K562 (cell line): ENCODE results near the gene DNAI7. TPM values are rescaled to one million over a fixed set of nuclear protein-coding genes. Genes with fewer than 3 reads are reported as not detected.

Experiments
- BMI1 ChIP-seq: fragments of 150-350 bp; IDR thresholded peaks from 2 replicates; pipeline ENCODE4 v1.6.1; 2014; ENCODE audit warnings: low read length
- NCOA2 ChIP-seq, 2 experiments: fragments of 450-650 bp; IDR thresholded peaks; 2 replicates each; pipeline ENCODE4 v1.6.1; 2018; ENCODE audit warnings: mild to moderate bottlenecking in 2 of 2, moderate library complexity in 1 of 2; ENCODE audit not compliant: partially characterized antibody in 2 of 2
- NELFE ChIP-seq: IDR thresholded peaks from 2 replicates; pipeline ENCODE4 v1.6.1; 2011; ENCODE audit warnings: mild to moderate bottlenecking; ENCODE audit not compliant: insufficient read depth, insufficient read length
- NFRKB ChIP-seq: fragments of 450-650 bp; IDR thresholded peaks from 2 replicates; pipeline ENCODE4 v1.6.1; 2016; ENCODE audit warnings: low read depth
- NR1H2 ChIP-seq: sonication (generic); formaldehyde crosslinking; IDR thresholded peaks from 2 replicates; pipeline ENCODE4 v1.4.0; 2020; ENCODE audit warnings: mild to moderate bottlenecking, missing genetic modification reagents
- PML ChIP-seq: IDR thresholded peaks from 2 replicates; pipeline ENCODE4 v1.6.1; 2012; ENCODE audit warnings: low read length, inconsistent platforms
- SIX5 ChIP-seq, 2 experiments: IDR thresholded peaks; 2 replicates each; pipeline ENCODE4 v1.6.1; 2011; ENCODE audit warnings: low read length in 2 of 2, borderline replicate concordance in 1 of 2, low read depth in 1 of 2, mild to moderate bottlenecking in 1 of 2, moderate library complexity in 1 of 2; ENCODE audit not compliant: insufficient read depth in 1 of 2
- TCF3 ChIP-seq: sonication (generic); formaldehyde crosslinking; IDR thresholded peaks from 2 replicates; pipeline ENCODE4 v1.4.0; 2020; ENCODE audit warnings: mild to moderate bottlenecking, missing genetic modification reagents
- TCF7 ChIP-seq: sonication (generic); IDR thresholded peaks from 2 replicates; pipeline ENCODE4 v1.6.1; 2016; ENCODE audit warnings: antibody characterized with exemption, borderline replicate concordance
- ZNF311 ChIP-seq: fragments of 250-450 bp; sonication (Bioruptor Pico); IDR thresholded peaks from 2 replicates; pipeline ENCODE4 v1.4.0; 2020; ENCODE audit warnings: mild to moderate bottlenecking, moderate library complexity
- ZNF347 ChIP-seq: fragments of 450-650 bp; formaldehyde crosslinking; IDR thresholded peaks from 2 replicates; pipeline ENCODE4 v1.4.0; 2020; ENCODE audit warnings: low read depth, mild to moderate bottlenecking, moderate library complexity
- polyA plus RNA-seq, 8 experiments: library from polyadenylated mRNA; depleted of rRNA in 4 of 8; stranded (reverse) in 5 of 8; unstranded in 3 of 8; fragments of >200 nt; fragmentation: Nextera tagmentation in 2 of 8; fragmentation: Illumina TruSeq in 1 of 8; extraction: Ambion mirVana in 2 of 8; extraction: Trizol in 1 of 8; gene quantifications; 2 replicates each; pipeline versions ENCODE4 v1.2.1 to v1.2.3, GENCODE V29; 2011 to 2014; ENCODE audit warnings: inconsistent platforms in 1 of 8, missing spikeins in 1 of 8
- total RNA-seq, 7 experiments: library from RNA; depleted of rRNA in 6 of 7; stranded (reverse); fragments of >200 nt in 6 of 7; fragmentation: Illumina TruSeq in 2 of 7; extraction: Trizol in 2 of 7; gene quantifications; 2 replicates each; pipeline versions ENCODE4 v1.2.1 to v1.2.3, GENCODE V29; 2011 to 2021; ENCODE audit warnings: low replicate concordance in 1 of 7
- TF ChIP-seq, protein P1 (sequence below): fragments of 450-650 bp; formaldehyde crosslinking; IDR thresholded peaks from 2 replicates; pipeline ENCODE4 v1.4.0; 2020; ENCODE audit warnings: mild to moderate bottlenecking, moderate library complexity
- TF ChIP-seq, protein P2 (sequence below): fragments of 250-450 bp; sonication (Bioruptor Pico); IDR thresholded peaks from 2 replicates; pipeline ENCODE4 v1.8.0; 2021; ENCODE audit warnings: borderline replicate concordance, mild to moderate bottlenecking, moderate library complexity; ENCODE audit not compliant: poor library complexity, severe bottlenecking
- TF ChIP-seq, protein P3 (sequence below), 2 experiments: fragments of 450-650 bp; IDR thresholded peaks; 2 replicates each; pipeline ENCODE4 v1.6.1; 2018; ENCODE audit warnings: mild to moderate bottlenecking in 2 of 2, low read depth in 1 of 2; ENCODE audit not compliant: partially characterized antibody in 2 of 2
- TF ChIP-seq, protein P4 (sequence below): fragments of 250-450 bp; sonication (Bioruptor Pico); IDR thresholded peaks from 2 replicates; pipeline ENCODE4 v1.4.0; 2020; ENCODE audit warnings: mild to moderate bottlenecking, moderate library complexity

DNAI7 gene
- total and polyA plus RNA-seq, 9 of the 15 experiments (the other 6 are each of a cell fraction or from before 2014, with no cell fraction given): 0.06 to 0.76 (median 0.17) TPM; not detected in 1

DNA sequence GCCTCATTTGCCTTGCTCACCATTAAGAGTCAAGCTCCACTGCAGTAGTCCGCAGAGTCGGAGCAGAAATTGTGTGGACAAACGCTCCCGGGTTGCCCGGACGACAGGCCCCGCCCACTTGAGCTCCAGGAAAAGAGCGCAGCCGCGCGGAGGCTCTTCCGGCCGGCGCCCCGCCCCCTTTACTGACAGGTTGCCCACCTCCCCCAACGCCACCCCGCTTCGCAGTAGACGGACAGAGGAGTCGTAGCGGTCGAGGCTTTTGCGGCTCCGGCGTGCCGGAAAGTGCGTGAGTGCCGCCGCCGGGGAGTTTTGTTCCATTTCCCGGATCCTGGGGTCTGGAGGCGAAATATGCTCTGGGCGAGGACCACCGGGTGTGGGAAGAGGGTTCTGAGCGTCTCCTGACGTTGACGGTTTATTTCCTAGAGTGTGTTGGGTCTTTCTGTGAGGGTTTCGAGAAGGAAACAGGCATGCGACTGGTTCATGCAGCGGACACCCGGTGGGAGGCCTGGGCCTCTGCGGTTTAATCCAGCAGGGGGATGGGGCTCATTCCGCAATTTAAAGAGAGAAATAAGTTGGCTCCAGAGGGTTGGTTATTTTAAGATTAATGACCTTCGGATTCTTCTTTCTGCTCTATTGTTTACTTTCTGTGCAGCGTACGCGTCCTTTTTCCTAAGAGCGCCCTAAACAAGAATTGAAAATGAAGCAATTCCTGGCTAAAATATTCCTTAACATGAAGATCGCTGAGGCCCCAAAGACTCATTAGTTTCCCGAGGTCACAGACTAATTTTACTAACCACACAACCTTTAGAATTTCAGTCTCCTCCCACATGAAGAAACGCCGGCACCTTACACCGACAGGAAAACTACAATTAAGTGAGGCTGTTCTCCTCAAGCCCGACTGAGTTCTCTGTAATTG is at the start of gene DNAI7, which contains the start of gene ETFRF1 (continued):
- TF ChIP-seq SIX5 (IDR thresholded peaks at IDR 0.05; ENCODE audit: borderline replicate concordance in 1 of 2, insufficient read depth in 1 of 2, low read depth in 1 of 2, low read length in 2 of 2) (no peak), ZNF311 (no peak), ZNF347 (CRISPR knock-in tag) (no peak), NR1H2 (CRISPR knock-in tag) (no peak), BMI1 (peak; percentile 91), NFRKB (peak; percentile 76; the same call in 1 of the 2 replicates), NELFE (no peak), NCOA2 (IDR thresholded peaks at IDR 0.05; ENCODE audit: partially characterized antibody in 2 of 2) (no peak), TCF3 (CRISPR knock-in tag) (no peak), PML (peak; percentile 63; the same call in 1 of the 2 replicates), TCF7 (no peak)
- TF ChIP-seq, protein P1, sequence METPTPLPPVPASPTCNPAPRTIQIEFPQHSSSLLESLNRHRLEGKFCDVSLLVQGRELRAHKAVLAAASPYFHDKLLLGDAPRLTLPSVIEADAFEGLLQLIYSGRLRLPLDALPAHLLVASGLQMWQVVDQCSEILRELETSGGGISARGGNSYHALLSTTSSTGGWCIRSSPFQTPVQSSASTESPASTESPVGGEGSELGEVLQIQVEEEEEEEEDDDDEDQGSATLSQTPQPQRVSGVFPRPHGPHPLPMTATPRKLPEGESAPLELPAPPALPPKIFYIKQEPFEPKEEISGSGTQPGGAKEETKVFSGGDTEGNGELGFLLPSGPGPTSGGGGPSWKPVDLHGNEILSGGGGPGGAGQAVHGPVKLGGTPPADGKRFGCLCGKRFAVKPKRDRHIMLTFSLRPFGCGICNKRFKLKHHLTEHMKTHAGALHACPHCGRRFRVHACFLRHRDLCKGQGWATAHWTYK (CRISPR knock-in tag): no peak
- TF ChIP-seq, protein P2, sequence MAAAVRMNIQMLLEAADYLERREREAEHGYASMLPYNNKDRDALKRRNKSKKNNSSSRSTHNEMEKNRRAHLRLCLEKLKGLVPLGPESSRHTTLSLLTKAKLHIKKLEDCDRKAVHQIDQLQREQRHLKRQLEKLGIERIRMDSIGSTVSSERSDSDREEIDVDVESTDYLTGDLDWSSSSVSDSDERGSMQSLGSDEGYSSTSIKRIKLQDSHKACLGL: no peak
- TF ChIP-seq, protein P3, sequence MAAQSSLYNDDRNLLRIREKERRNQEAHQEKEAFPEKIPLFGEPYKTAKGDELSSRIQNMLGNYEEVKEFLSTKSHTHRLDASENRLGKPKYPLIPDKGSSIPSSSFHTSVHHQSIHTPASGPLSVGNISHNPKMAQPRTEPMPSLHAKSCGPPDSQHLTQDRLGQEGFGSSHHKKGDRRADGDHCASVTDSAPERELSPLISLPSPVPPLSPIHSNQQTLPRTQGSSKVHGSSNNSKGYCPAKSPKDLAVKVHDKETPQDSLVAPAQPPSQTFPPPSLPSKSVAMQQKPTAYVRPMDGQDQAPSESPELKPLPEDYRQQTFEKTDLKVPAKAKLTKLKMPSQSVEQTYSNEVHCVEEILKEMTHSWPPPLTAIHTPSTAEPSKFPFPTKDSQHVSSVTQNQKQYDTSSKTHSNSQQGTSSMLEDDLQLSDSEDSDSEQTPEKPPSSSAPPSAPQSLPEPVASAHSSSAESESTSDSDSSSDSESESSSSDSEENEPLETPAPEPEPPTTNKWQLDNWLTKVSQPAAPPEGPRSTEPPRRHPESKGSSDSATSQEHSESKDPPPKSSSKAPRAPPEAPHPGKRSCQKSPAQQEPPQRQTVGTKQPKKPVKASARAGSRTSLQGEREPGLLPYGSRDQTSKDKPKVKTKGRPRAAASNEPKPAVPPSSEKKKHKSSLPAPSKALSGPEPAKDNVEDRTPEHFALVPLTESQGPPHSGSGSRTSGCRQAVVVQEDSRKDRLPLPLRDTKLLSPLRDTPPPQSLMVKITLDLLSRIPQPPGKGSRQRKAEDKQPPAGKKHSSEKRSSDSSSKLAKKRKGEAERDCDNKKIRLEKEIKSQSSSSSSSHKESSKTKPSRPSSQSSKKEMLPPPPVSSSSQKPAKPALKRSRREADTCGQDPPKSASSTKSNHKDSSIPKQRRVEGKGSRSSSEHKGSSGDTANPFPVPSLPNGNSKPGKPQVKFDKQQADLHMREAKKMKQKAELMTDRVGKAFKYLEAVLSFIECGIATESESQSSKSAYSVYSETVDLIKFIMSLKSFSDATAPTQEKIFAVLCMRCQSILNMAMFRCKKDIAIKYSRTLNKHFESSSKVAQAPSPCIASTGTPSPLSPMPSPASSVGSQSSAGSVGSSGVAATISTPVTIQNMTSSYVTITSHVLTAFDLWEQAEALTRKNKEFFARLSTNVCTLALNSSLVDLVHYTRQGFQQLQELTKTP (IDR thresholded peaks at IDR 0.05; ENCODE audit: low read depth in 1 of 2, partially characterized antibody in 2 of 2): peak in 1 of 2 experiments; percentile 82
- TF ChIP-seq, protein P4, sequence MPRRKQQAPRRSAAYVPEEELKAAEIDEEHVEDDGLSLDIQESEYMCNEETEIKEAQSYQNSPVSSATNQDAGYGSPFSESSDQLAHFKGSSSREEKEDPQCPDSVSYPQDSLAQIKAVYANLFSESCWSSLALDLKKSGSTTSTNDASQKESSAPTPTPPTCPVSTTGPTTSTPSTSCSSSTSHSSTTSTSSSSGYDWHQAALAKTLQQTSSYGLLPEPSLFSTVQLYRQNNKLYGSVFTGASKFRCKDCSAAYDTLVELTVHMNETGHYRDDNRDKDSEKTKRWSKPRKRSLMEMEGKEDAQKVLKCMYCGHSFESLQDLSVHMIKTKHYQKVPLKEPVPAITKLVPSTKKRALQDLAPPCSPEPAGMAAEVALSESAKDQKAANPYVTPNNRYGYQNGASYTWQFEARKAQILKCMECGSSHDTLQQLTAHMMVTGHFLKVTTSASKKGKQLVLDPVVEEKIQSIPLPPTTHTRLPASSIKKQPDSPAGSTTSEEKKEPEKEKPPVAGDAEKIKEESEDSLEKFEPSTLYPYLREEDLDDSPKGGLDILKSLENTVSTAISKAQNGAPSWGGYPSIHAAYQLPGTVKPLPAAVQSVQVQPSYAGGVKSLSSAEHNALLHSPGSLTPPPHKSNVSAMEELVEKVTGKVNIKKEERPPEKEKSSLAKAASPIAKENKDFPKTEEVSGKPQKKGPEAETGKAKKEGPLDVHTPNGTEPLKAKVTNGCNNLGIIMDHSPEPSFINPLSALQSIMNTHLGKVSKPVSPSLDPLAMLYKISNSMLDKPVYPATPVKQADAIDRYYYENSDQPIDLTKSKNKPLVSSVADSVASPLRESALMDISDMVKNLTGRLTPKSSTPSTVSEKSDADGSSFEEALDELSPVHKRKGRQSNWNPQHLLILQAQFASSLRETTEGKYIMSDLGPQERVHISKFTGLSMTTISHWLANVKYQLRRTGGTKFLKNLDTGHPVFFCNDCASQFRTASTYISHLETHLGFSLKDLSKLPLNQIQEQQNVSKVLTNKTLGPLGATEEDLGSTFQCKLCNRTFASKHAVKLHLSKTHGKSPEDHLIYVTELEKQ (CRISPR knock-in tag): no peak
